HG02798 (cell line): ENCODE results near the gene SLC15A3.
A peak's percentile ranks its signal among the peaks of the same experiment; 100 is the strongest.

ENCODE experiments used
- ATAC-seq: cut with Tn5 transposase; IDR thresholded peaks from one replicate; pipeline ENCODE4 v1.9.1; 2021; ENCODE audit warnings: mild to moderate bottlenecking; ENCODE audit not compliant: unreplicated experiment, poor library complexity

SLC15A3 gene

GRCh38 chr11:60899046-60899936 lies 52.7 kb downstream of the SLC15A3 start:
- peak; percentile 55 for ATAC-seq

GRCh38 chr11:60897496-60897895 lies 54.5 kb downstream of the SLC15A3 start:
- no peak for ATAC-seq

GRCh38 chr11:60895687-60896086 lies 56.3 kb downstream of the SLC15A3 start:
- ATAC-seq: no peak

GRCh38 chr11:60891103-60891741 lies 60.8 kb downstream of the SLC15A3 start:
- no peak for ATAC-seq

- ATAC-seq: no peak
Measured at GRCh38 chr11:60890696-60891095, 61.3 kb downstream of the SLC15A3 start.

GRCh38 chr11:60889869-60890311 lies 62.1 kb downstream of the SLC15A3 start:
- no peak for ATAC-seq

GRCh38 chr11:60887556-60887955 lies 64.4 kb downstream of the SLC15A3 start:
- ATAC-seq: peak; percentile 47
